SIG-M5 (cell line): ENCODE measurements around the gene XCR1.

Experiments used
- DNase-seq: peaks from one replicate; lab custom pipeline; 2025; lab: John Stamatoyannopoulos, UW

The XCR1 gene

GRCh38 chr3:45983770-45984169, 43.5 kb downstream of the XCR1 start:
- DNase-seq: no peak

- no peak for DNase-seq
These were observed 45.8 kb downstream of the XCR1 start for GRCh38 chr3:45981346-45982074.

GRCh38 chr3:45980819-45981218, 46.5 kb downstream of the XCR1 start:
- DNase-seq: no peak

- DNase-seq: no peak
These were observed 47.0 kb downstream of the XCR1 start for GRCh38 chr3:45980229-45980813.

GRCh38 chr3:45979378-45979777, 47.9 kb downstream of the XCR1 start:
- no peak for DNase-seq

GRCh38 chr3:45978006-45978761, 49.1 kb downstream of the XCR1 start:
- no peak for DNase-seq

GRCh38 chr3:45976191-45977091, 50.8 kb downstream of the XCR1 start:
- DNase-seq: no peak

GRCh38 chr3:45975686-45976085, 51.6 kb downstream of the XCR1 start:
- DNase-seq: no peak

GRCh38 chr3:45974686-45975085, 52.6 kb downstream of the XCR1 start:
- DNase-seq: no peak

GRCh38 chr3:45972534-45973402, 54.5 kb downstream of the XCR1 start:
- DNase-seq: peak; percentile 100

GRCh38 chr3:45969953-45970352, 57.3 kb downstream of the XCR1 start:
- DNase-seq: no peak

- no peak for DNase-seq
These were observed 58.2 kb downstream of the XCR1 start for GRCh38 chr3:45969116-45969515.

- DNase-seq: no peak
These were observed 58.6 kb downstream of the XCR1 start for GRCh38 chr3:45968706-45969105.

- no peak for DNase-seq
These were observed 59.1 kb downstream of the XCR1 start for GRCh38 chr3:45968149-45968548.

GRCh38 chr3:45967724-45968123, 59.6 kb downstream of the XCR1 start:
- no peak for DNase-seq
